Endothelial cell of umbilical vein (primary cell): ENCODE measurements around the gene PLCB4. TPM values are rescaled to one million over a fixed set of nuclear protein-coding genes. Genes with fewer than 3 reads are reported as not detected.

Experiments used
- BruUV-seq: library from RNA; stranded (reverse); fragments of 400-500 nt; replicated peaks from 2 replicates; lab custom pipeline; 2021; lab: Mats Ljungman, UMichigan
- CTCF ChIA-PET: fragments of 300-600, 350-600 bp; sonication (Branson Sonifier 250); formaldehyde crosslinking; loops from one replicate; lab custom pipeline; 2021; ENCODE audit warnings: antibody characterized with exemption, inconsistent platforms; lab: Charles Lee
- POLR2A ChIA-PET: fragments of 300-600, 350-600 bp; sonication (Branson Sonifier 250); formaldehyde crosslinking; loops from one replicate; lab custom pipeline; 2021; ENCODE audit warnings: antibody characterized with exemption, inconsistent platforms; lab: Charles Lee
- DNase-seq: peaks from one replicate; pipeline ENCODE4 v3.0.0-alpha.2; 2011; ENCODE audit warnings: low read depth, low spot score
- FAIRE-seq: peaks from 2 replicates; lab custom pipeline; 2011; peaks lifted over from hg19 to GRCh38; lab: Jason Lieb, UNC
- H2AFZ ChIP-seq: 2 replicates; pipeline ENCODE4 v1.6.0; 2012; ENCODE audit warnings: low read depth, low read length, control low read depth, inconsistent platforms
- H3K27ac ChIP-seq: 2 replicates; pipeline ENCODE4 v1.5.1; 2011; ENCODE audit warnings: low read depth, mild to moderate bottlenecking, control low read depth, low read length, moderate library complexity; ENCODE audit not compliant: insufficient read depth
- H3K27me3 ChIP-seq, 2 experiments: 2 replicates each; pipeline versions ENCODE4 v1.6.0 to v1.6.1; 2011; ENCODE audit warnings: low read length in 2 of 2, mixed read lengths in 1 of 2; ENCODE audit not compliant: control insufficient read depth in 2 of 2, insufficient read depth in 2 of 2
- H3K36me3 ChIP-seq, 2 experiments: 2 replicates in 1 of 2; 3 replicates in 1 of 2; pipeline ENCODE4 v1.5.1; 2011; ENCODE audit warnings: low read length in 2 of 2, mild to moderate bottlenecking in 1 of 2, moderate library complexity in 1 of 2; ENCODE audit not compliant: control insufficient read depth in 2 of 2, insufficient read depth in 2 of 2; ENCODE audit errors: extremely low read depth in 1 of 2
- H3K4me1 ChIP-seq: 3 replicates; pipeline ENCODE4 v1.5.1; 2011; ENCODE audit warnings: mild to moderate bottlenecking, low read length; ENCODE audit not compliant: control insufficient read depth, insufficient read depth; ENCODE audit errors: extremely low read depth
- H3K4me2 ChIP-seq: 2 replicates; pipeline ENCODE4 v1.6.1; 2011; ENCODE audit warnings: low read length, control low read depth, mixed read lengths; ENCODE audit not compliant: insufficient read depth
- H3K4me3 ChIP-seq, 3 experiments: fragments of 200-600 bp in 1 of 3; sonication (generic), shearing (Covaris generic) in 1 of 3; replicated peaks in 1 of 3; 2 replicates each; pipeline ENCODE4 v1.5.1; 2011 to 2016; ENCODE audit warnings: control low read depth in 3 of 3, low read length in 3 of 3, mild to moderate bottlenecking in 2 of 3, inconsistent platforms in 1 of 3, low read depth in 1 of 3, moderate library complexity in 1 of 3; ENCODE audit not compliant: insufficient read depth in 1 of 3
- H3K79me2 ChIP-seq: 2 replicates; pipeline ENCODE4 v1.6.0; 2012; ENCODE audit warnings: low read length, inconsistent platforms; ENCODE audit not compliant: control insufficient read depth, insufficient read depth
- H3K9ac ChIP-seq: replicated peaks from 2 replicates; pipeline ENCODE3; 2011; ENCODE audit warnings: low read length, control low read depth; ENCODE audit not compliant: insufficient read depth; ENCODE audit errors: extremely low read depth
- H3K9me1 ChIP-seq: replicated peaks from 3 replicates; pipeline ENCODE4 v1.6.0; 2011; ENCODE audit warnings: mild to moderate bottlenecking, low read length; ENCODE audit not compliant: control insufficient read depth, insufficient read depth; ENCODE audit errors: extremely low read depth
- H3K9me3 ChIP-seq: replicated peaks from 2 replicates; pipeline ENCODE4 v1.5.1; 2012; ENCODE audit warnings: low read length, inconsistent platforms; ENCODE audit not compliant: control insufficient read depth, insufficient read depth
- H4K20me1 ChIP-seq: replicated peaks from 2 replicates; pipeline ENCODE3; 2011; ENCODE audit warnings: mild to moderate bottlenecking, low read length; ENCODE audit not compliant: control insufficient read depth, insufficient read depth; ENCODE audit errors: extremely low read depth
- CTCF ChIP-seq, 2 donors: IDR thresholded peaks; 1 replicate in 1 of 2; 2 replicates in 1 of 2; pipeline ENCODE4 v1.5.1; 2011; ENCODE audit warnings: low read length in 2 of 2, mild to moderate bottlenecking in 2 of 2, moderate library complexity in 2 of 2, control low read depth in 1 of 2, inconsistent platforms in 1 of 2, low read depth in 1 of 2; ENCODE audit not compliant: insufficient read depth in 1 of 2; ENCODE audit errors: extremely low read depth in 1 of 2
- EZH2 ChIP-seq: IDR thresholded peaks from 2 replicates; pipeline ENCODE4 v1.6.1; 2012; ENCODE audit warnings: borderline replicate concordance, low read depth, mild to moderate bottlenecking, moderate library complexity, low read length, inconsistent platforms; ENCODE audit not compliant: severe bottlenecking
- FOS ChIP-seq: IDR thresholded peaks from 2 replicates; pipeline ENCODE4 v1.6.1; 2011; ENCODE audit warnings: mild to moderate bottlenecking, low read length, moderate library complexity, borderline replicate concordance; ENCODE audit not compliant: insufficient read depth
- GATA2 ChIP-seq: IDR thresholded peaks from 2 replicates; pipeline ENCODE4 v1.7.0; 2011; ENCODE audit warnings: low read depth, mild to moderate bottlenecking, moderate library complexity, mixed read lengths, low read length; ENCODE audit not compliant: insufficient read length, insufficient read depth
- JUN ChIP-seq: IDR thresholded peaks from 2 replicates; pipeline ENCODE4 v1.6.1; 2011; ENCODE audit warnings: borderline replicate concordance, low read depth; ENCODE audit not compliant: insufficient read length, insufficient read depth
- MAX ChIP-seq: IDR thresholded peaks from 2 replicates; pipeline ENCODE4 v1.6.1; 2011; ENCODE audit not compliant: insufficient read depth, insufficient read length
- MYC ChIP-seq: IDR thresholded peaks from one replicate; pipeline ENCODE4 v1.6.1; 2011; ENCODE audit warnings: mild to moderate bottlenecking, low read depth, low read length
- POLR2A ChIP-seq: IDR thresholded peaks from 2 replicates; pipeline ENCODE4 v1.6.1; 2012; ENCODE audit warnings: low read depth, mild to moderate bottlenecking, control low read depth, low read length
- POLR2AphosphoS5 ChIP-seq: IDR thresholded peaks from 2 replicates; pipeline ENCODE4 v1.6.1; 2012; ENCODE audit warnings: low read depth, mild to moderate bottlenecking, control low read depth, low read length, moderate library complexity; ENCODE audit not compliant: insufficient read depth
- dilution Hi-C: fragments of 300-500 bp; cut with MboI; formaldehyde crosslinking; loops from one replicate; pipeline ENCODE4 v1.15.0; 2019; ENCODE audit warnings: low sequenced_read_pairs; ENCODE audit not compliant: extremely low pct_ligation_motif_present
- intact Hi-C: fragments of 100-400 bp; cut with micrococcal nuclease; formaldehyde crosslinking; loops from one replicate; pipeline ENCODE4 v1.10.0; 2022
- polyA plus RNA-seq, 4 experiments: library from polyadenylated mRNA; depleted of rRNA in 3 of 4; stranded (reverse) in 3 of 4; unstranded in 1 of 4; fragments of >200 nt; gene quantifications; 2 replicates each; pipeline versions ENCODE4 v1.2.1 to v1.2.3, GENCODE V29; 2011 to 2012; ENCODE audit warnings: missing spikeins in 1 of 4
- total RNA-seq: library from RNA; stranded (reverse); gene quantifications from 2 replicates; pipeline ENCODE4 v1.2.3, GENCODE V29; 2021

The PLCB4 gene
- total and polyA plus RNA-seq, 2 donors (not counting 3 experiments of a cell fraction or from before 2014, with no cell fraction given): 0.37 to 1.7 TPM

DNA sequence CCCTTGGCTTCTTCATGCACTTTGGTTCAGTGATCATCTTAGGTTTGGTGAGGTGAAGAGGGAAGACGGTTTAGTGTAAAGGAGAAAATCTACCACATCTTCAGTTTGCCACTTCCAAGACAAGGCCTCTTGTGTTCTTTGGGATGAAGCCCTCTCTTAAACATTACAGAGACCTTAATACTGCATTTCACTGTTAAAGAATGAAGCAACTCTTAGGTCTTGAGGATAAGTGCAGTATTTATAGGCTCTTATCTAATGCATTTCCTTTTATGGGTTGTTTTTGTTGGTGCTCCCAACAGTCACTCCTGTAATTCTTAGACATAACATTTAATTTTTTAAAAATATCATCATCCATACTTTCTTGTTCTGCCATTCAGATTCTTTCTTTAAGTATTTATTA, 305.6 kb downstream of the PLCB4 start:
- Histone ChIP-seq H3K9me1 (no peaks in the 10 kb centered on the region), H3K36me3 (no peaks in the 10 kb centered on the region), H3K9ac (no peak overlapping the region), H4K20me1 (no peaks in the 10 kb centered on the region), H3K79me2 (no peaks in the 10 kb centered on the region), H2AFZ (no peak overlapping the region), H3K4me3 (no peak overlapping the region), H3K4me2 (no peak overlapping the region), H3K27ac (no peak overlapping the region), H3K27me3 (no peaks in the 10 kb centered on the region), H3K4me1 (no peaks in the 10 kb centered on the region), H3K9me3 (no peaks in the 10 kb centered on the region)
- intact Hi-C loops: no loop called here
- ChIA-PET CTCF (no interaction called here), POLR2A (no interaction called here)
- no peak for FAIRE-seq
- no TSS peak for BruUV-seq
- dilution Hi-C loops: no loop called here
- DNase-seq: no peak
- TF ChIP-seq JUN (no peak), POLR2AphosphoS5 (no peak), FOS (no peak), MYC (no peak), EZH2 (no peak), MAX (no peak), GATA2 (no peak), POLR2A (no peak), CTCF (IDR thresholded peaks at IDR 0.05; ENCODE audit: extremely low read depth in 1 of 2, insufficient read depth in 1 of 2, low read depth in 1 of 2, low read length in 2 of 2) (no peak)
